Ishikawa (cell line): ENCODE results near the gene MYO5B.

Source experiments
- CREB1 ChIP-seq: IDR thresholded peaks from 2 replicates; pipeline ENCODE4 v1.6.1; 2012; ENCODE audit warnings: low read depth
- EP300 ChIP-seq: IDR thresholded peaks from 2 replicates; pipeline ENCODE4 v1.6.1; 2012; ENCODE audit warnings: borderline replicate concordance
- RAD21 ChIP-seq: IDR thresholded peaks from 2 replicates; pipeline ENCODE4 v1.6.1; 2012; ENCODE audit warnings: low read depth
- TAF1 ChIP-seq: IDR thresholded peaks from 2 replicates; pipeline ENCODE4 v1.6.1; 2012; ENCODE audit warnings: low read depth, mild to moderate bottlenecking
- TCF12 ChIP-seq: IDR thresholded peaks from 2 replicates; pipeline ENCODE4 v1.6.1; 2012; ENCODE audit warnings: low read depth
- TEAD4 ChIP-seq: IDR thresholded peaks from 2 replicates; pipeline ENCODE4 v1.6.1; 2012
- ZBTB7A ChIP-seq: IDR thresholded peaks from 2 replicates; pipeline ENCODE4 v1.6.1; 2012; ENCODE audit warnings: low read depth
- TF ChIP-seq, protein P1 (sequence below): IDR thresholded peaks from 2 replicates; pipeline ENCODE4 v1.6.1; 2012
- TF ChIP-seq, protein P2 (sequence below): IDR thresholded peaks from 2 replicates; pipeline ENCODE4 v1.6.1; 2012; ENCODE audit warnings: low read depth, mild to moderate bottlenecking
- TF ChIP-seq, protein P3 (sequence below): IDR thresholded peaks from 2 replicates; pipeline ENCODE4 v1.6.1; 2012

DNA sequence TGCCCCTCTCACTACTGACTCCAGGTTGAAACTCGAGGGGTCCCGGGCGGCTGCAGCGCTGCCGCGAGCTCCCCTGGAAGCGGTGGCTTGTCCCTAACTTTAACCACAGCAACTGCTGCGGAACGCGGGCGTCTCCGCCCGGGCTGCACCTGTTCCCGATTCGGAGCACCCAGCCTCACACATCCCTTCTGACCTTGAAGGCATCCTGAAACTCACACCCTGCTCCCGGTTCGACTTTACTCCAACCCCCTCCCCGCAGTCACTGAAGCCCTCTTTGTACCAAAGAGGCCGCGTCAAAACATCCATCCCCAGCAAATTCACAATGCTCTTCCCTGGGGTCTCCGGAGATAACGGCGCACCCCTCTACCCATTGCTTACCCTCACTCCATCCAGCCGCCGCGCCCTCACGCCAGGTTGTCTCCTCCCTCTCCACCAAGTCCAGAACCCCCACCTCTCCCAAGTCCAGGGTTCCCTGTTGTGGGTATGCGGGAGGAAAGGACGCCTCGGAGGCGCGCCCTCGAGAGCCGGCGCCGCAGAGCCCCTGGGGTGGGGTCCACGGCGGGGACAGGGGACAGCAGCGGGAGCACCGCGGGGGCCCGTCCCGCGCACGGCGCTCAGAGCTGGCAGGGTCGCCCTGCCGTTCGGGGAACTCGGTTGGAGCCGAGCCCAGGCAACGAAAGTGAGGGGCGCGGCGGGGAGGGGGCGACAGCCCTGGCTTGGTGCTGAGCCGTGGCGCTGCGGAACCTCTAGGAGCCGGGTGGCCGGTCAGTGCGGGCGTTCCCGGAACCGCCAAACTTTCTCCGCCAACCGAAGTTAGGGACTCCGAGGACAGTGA, 934 bp downstream of the MYO5B start:
- TF ChIP-seq, protein P1, sequence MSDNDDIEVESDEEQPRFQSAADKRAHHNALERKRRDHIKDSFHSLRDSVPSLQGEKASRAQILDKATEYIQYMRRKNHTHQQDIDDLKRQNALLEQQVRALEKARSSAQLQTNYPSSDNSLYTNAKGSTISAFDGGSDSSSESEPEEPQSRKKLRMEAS, result no peak; the same call in 1 of the 2 replicates
- TF ChIP-seq ZBTB7A (peak; percentile 29; the same call in 1 of the 2 replicates), EP300 (no peak), TAF1 (no peak), TCF12 (no peak), TEAD4 (no peak; the same call in 1 of the 2 replicates), CREB1 (no peak), RAD21 (no peak)
- TF ChIP-seq, protein P2, sequence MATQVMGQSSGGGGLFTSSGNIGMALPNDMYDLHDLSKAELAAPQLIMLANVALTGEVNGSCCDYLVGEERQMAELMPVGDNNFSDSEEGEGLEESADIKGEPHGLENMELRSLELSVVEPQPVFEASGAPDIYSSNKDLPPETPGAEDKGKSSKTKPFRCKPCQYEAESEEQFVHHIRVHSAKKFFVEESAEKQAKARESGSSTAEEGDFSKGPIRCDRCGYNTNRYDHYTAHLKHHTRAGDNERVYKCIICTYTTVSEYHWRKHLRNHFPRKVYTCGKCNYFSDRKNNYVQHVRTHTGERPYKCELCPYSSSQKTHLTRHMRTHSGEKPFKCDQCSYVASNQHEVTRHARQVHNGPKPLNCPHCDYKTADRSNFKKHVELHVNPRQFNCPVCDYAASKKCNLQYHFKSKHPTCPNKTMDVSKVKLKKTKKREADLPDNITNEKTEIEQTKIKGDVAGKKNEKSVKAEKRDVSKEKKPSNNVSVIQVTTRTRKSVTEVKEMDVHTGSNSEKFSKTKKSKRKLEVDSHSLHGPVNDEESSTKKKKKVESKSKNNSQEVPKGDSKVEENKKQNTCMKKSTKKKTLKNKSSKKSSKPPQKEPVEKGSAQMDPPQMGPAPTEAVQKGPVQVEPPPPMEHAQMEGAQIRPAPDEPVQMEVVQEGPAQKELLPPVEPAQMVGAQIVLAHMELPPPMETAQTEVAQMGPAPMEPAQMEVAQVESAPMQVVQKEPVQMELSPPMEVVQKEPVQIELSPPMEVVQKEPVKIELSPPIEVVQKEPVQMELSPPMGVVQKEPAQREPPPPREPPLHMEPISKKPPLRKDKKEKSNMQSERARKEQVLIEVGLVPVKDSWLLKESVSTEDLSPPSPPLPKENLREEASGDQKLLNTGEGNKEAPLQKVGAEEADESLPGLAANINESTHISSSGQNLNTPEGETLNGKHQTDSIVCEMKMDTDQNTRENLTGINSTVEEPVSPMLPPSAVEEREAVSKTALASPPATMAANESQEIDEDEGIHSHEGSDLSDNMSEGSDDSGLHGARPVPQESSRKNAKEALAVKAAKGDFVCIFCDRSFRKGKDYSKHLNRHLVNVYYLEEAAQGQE, result no peak
- TF ChIP-seq, protein P3, sequence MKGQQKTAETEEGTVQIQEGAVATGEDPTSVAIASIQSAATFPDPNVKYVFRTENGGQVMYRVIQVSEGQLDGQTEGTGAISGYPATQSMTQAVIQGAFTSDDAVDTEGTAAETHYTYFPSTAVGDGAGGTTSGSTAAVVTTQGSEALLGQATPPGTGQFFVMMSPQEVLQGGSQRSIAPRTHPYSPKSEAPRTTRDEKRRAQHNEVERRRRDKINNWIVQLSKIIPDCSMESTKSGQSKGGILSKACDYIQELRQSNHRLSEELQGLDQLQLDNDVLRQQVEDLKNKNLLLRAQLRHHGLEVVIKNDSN, result no peak
